ENCODE measurements around the gene HIVEP1. TPM values are rescaled to one million over a fixed set of nuclear protein-coding genes. Genes with fewer than 3 reads are reported as not detected.

Gene HIVEP1
- total RNA-seq (2014; rRNA removed; shearing (Covaris generic)): 7.5 and 8.3 TPM in 2 replicates
- polyA plus RNA-seq (2015; cell fraction: cytosol; rRNA removed): 8.3 and 8.7 TPM in 2 replicates
- polyA plus RNA-seq (2015; cell fraction: nucleus; rRNA removed): 13.1 and 14.5 TPM in 2 replicates

DNA sequence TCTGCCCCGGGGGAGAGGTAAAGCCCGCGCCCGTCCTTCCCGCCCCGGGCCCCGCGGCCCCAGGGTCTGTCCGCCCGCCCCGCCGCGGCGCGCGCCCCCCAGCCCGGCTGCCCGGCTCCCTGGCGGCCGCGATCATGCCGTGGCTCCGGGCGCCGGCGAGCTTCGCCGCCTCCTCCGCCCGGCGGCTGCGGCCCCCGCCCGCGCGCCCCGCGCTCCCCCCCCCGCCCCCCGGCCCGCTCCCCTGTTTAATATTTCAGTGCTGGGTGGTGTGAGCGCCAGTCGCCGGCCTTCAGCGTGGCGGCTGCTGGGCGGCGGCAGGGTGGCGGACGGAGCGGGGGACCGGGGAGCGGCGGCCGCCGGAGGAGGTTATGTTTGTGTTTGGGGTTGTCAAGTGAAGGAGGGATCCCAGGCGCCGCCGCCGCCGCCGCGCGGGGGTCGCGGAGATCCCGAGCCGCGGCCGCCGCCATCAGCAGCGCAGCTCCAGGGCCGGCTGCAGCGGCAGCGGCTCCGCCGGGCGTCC lies at the start of gene HIVEP1:
Gene HIVEP1, plus strand, starts transcription at position 275 of the 520 bp plus-strand sequence. CDS start 3,317 bp downstream, outside the sequence.
- no peak for DNase-seq (ENCODE audit: low read depth)

DNA sequence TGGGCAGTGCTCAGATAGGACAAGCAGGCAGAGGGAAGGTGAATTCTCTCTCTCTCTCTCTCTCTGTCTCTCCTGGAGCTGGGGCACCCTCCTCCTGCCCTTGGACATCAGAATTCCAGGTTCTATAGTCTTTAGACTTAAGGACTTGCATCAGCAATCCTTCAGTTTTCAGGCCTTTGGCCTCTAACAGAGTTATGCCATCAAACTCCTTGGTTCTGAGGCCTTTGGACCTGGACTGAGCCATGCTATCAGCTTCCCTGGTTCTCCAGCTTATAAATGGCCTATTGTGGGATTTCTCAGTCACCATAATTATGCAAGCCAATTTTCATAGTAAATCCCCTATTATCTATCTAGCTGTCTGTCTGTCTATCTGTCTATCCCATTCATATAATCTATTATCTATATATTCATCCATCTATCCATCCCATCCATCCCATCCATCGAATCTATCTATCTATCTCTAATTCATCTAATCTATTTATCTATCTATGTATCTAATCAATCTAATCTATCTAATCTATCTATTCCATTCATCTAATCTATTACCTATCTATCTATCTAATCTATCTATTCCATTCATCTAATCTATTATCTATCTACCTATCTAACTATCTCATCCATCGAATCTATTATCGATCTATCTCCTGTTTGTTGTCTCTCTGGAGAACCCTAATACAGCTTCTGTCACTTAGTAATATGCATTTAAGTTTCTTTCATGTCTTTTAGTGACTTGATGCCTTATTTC lies 48.2 kb upstream of the HIVEP1 start:
- no peak for DNase-seq (ENCODE audit: low read depth)

DNA sequence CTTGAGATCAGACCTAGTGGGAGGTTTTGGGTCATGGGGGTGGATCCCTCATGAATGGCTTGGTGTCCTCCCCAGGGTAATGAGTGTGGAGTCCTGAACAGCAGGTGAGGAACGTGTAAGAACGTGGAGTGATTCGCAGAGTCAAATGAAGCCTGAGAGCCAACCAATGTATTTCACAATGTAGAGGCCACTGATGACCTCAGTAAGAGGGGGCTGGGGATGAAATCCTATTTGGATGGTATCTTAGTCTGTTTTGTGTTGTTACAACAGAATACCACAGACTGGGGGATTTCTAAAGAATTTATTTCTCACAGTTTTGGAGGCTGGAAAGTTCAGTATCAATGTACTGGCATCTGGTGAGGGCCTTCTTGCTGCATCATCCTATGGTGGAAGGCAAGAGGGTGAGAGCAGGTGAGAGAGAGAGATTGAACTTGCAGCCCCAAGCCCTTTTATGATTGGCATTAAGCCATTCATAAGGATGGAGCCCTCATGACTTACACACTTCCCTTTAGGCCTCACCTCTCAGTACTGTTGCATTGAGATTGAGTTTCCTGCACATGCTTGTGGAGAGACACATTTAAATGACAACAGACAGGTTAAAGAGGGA lies 47.3 kb upstream of the HIVEP1 start:
- no peak for DNase-seq (ENCODE audit: low read depth)

DNA sequence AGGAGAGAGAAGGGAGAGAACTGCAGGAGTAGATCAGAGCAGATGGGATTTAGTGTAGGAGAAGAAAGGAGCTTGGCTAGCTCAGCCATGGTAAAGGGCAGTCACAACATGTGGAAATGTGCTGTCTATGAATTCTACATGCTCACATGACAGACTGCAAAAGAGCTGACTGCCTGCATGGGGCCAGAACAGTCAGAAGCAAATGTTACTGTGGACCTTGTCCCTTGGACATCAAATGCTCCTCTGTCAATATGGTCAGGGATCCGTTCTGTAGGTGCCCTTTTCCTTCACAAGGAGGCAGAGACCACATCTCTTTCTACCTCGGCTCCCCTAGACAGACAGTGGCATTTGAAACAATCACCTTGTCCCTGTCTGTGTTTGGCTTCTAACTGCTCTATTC lies 46.6 kb upstream of the HIVEP1 start:
- no peak for DNase-seq (ENCODE audit: low read depth)

DNA sequence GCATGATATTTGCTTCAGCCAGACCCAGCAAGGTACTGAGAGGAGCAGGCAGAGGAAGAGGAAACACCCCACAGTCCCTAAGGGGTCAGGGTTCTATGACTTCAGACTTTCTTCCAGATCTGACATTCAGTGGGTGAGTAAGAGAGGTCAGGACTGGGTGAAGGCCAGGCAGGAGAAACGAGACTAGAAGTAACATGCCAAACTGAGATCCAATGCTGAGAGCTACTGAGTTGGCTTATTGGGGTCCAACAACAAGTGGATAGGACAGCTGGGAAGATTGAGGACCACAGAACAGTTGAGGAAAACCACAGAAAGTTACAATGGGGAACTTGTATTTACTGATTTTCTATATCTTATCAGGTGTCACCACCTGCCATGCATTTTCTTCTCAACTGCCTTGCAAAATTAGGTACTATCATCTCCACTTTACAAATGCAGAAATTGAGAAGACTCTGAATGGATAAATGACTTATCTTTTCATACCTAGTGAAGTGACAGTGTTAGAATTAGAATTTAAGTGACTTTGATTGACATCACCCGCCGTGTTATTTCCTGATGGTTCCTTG lies 43.8 kb upstream of the HIVEP1 start:
- peak; percentile 3 for DNase-seq (ENCODE audit: low read depth)

DNA sequence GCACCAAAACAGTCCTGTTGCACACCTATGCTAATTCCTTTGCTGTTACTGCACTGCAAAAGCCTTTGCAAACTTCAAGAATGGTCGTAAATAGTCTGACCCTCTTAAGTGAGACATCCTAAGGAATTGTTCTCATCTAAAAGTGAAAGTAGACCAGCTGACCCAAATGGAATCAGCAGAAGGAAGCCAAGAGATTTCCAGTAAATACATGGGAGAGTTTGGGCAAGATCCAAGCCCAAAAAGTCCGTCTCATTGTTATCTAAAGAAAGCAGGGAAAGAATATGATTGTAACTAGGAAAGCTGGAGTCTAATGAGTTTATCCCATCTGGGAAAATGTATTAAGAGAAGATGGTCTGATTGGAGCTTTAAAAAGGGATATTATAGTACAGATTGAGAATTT lies 43.0 kb upstream of the HIVEP1 start:
- no peak for DNase-seq (ENCODE audit: low read depth)

DNA sequence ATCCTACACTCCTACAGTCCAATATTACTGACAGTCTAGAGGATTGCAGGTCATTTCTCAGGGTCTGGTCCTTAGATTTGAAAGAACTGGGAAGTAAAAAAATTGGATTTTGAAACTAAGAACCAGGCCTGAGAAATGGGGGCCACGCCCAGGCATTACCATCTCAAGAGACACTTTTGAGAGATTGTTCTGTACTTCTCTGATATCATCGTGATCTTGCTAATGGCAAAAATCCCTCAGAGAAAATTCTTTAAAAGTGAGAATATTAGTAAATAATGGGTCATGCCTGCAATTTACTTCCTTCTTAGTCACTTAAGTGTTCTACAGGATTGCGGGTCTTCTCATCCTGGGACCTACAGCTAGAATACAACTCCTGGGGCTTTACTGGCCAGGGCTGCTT lies 42.0 kb upstream of the HIVEP1 start:
- no peak for DNase-seq (ENCODE audit: low read depth)

DNA sequence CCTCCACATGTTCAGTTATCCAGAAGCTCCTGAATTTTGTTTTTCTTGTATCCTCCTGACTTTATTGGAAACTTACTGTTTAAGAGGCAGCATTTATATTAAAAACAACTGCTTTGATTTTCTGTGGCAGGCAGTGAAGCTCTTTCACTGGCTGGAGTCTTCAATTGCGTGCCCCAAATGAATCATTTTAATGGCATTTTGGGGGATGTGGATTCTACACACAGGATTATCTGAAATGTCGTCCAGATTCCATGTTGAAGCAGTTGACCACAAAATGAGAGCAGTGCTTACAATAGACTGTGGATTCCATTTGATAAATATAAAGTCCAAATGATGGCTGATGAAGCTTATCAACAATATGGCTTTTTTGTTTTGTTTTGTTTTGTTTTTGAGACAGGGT lies 41.0 kb upstream of the HIVEP1 start:
- peak; percentile 56 for DNase-seq (ENCODE audit: low read depth)

DNA sequence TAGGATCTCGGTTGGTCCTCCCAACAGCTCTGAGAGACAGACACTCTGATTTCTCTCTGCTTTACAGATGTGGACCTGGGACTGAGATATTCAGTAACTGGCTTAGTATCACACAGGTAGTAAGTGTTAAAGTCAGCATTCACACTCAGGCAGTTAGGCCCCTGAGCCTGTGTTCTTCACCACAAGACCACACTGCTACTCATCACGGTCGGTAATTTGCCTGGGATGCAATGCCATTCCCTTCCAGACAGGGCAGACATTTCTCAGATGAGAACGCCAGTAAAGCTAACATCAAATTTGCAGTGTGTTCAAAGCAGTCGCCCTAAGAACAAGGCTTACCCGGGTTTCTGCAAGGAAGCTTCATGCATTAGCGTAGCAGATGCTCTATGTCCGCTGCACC lies 39.8 kb upstream of the HIVEP1 start:
- DNase-seq (ENCODE audit: low read depth): no peak

DNA sequence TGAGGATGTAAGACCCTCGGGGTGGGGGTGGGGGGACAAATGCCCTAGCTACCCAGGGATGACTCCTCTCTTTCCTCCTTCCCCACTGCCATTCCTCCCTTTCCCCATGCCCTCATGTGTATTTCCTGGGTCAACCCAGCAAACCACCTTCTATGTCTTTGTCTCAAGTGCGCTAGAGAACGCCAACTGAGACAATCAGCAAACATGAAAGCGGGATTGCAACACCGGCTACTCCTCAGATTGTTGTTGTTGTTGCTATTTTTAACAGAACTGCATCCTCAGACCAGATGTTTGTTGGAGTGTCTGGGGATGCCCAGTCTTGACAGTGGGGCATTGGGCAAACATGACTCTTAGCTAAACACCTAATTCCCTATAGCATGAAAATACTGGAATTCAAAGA lies 39.3 kb upstream of the HIVEP1 start:
- DNase-seq (ENCODE audit: low read depth): no peak

DNA sequence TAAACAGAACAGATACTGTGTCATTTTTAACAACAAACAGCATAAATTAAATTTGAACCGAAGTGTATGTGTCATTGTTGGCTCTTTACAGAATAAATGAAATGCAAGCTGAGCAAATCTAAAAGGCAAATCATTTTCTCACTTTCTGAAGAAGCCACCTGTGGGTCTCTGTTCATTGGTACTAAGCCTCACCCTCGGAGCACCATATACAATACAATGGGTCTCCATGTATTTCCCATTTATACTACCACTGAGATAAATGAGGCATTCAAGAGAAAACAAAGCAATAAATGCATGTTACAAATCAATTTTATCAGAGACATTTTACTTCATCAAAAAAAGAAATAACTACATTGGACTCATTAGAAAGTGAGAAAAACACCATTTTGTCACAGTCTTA lies 38.9 kb upstream of the HIVEP1 start:
- DNase-seq (ENCODE audit: low read depth): no peak

DNA sequence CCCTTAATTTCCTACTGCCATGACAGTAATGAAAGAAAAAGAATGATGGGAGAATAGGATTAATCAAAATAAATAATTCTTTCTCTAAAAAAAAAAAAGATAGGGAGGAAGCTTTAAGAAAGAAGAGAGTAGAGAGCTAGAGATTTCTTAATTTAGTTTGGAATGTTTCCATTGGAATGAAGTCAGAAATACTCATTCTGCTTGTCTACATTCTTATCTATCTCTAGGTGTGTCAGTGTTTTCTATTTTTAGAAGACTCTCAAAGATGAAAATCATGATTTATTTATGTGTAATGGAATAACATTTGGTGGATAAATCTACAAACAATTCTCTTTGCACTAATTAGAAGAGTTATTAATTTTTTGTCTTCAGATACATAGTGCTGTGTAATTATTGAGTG lies 38.0 kb upstream of the HIVEP1 start:
- DNase-seq (ENCODE audit: low read depth): no peak

DNA sequence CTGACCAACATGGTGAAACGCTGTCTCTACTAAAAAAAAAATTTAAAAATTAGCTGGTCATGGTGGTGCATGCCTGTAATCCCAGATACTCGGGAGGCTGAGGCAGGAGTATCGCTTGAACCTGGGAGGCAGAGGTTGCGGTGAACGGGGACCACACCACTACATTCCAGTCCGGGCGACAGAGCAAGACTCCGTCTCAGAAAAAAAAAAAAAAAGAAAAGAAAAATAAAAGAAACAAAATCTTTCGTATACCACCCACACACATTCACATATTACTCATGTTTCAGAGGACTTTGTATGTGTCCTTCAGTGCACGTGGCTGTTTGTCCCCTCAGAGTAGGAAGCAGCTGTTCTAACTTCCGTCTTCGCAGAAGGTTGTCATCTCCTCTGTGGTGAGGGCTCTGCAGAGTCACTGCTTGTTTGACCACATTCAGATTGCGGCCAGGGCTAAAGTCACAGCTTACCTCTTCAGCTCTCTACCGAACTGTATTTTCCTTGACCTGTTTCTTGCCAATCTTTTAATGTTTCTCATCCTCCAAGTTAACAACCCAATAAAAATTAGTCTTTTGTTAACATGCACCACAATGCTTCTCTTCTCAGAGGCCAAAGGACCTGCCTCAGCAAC lies 36.6 kb upstream of the HIVEP1 start:
- DNase-seq (ENCODE audit: low read depth): no peak

DNA sequence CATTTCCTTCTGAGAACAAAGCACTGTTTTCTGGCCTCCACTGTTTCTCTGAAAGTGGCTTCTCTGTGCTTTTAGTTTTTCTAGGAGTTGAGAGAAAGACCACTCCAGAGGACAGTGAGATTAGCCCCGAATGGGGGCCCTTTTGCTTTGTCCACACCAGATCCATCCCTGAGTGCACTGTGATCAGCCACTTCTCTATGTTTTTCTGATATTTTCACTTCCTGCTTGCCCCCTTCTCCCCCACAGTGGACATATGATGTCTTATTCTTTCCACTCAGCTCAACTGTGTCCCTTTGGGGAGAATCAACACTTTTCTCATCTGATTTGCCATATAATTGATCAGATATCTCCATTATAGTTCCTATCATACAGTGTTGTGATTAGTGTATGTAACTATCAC lies 35.6 kb upstream of the HIVEP1 start:
- no peak for DNase-seq (ENCODE audit: low read depth)

DNA sequence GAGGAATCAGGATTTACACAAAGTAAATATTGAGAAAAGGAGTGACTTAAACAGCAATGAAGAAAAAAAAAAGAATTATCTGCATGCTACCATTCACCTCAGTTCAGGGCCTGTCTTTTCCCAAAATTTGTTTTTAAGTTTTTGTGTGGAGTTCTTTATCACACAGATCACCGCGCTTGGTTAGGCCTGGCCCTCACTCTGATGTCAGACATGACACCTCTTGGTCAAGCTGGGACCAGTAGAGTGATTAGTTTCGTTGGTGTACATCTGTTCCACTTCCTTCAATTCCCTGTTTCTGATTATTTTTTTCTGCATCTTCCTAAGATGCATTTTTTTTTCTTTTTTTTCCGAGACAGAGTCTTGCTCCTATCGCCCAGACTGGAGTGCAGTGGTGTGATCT lies 34.9 kb upstream of the HIVEP1 start:
- no peak for DNase-seq (ENCODE audit: low read depth)

DNA sequence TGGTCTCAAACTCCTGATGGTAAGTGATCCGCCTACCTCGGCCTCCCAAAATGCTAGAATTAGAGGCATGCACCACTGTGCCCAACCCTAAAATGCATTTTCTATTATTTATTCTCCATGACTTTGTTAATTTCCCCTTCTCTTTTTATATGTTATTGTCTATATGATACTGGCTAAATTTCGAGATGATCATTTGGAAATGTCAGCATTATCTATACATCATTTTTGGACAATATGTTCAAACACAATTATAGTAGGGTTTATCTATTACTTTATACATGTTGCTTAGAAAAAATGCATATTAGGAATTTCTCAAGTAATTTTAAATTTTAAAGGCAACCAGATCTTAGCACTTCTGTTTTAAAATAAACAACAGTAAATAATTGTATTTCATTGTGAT lies 34.4 kb upstream of the HIVEP1 start:
- no peak for DNase-seq (ENCODE audit: low read depth)

DNA sequence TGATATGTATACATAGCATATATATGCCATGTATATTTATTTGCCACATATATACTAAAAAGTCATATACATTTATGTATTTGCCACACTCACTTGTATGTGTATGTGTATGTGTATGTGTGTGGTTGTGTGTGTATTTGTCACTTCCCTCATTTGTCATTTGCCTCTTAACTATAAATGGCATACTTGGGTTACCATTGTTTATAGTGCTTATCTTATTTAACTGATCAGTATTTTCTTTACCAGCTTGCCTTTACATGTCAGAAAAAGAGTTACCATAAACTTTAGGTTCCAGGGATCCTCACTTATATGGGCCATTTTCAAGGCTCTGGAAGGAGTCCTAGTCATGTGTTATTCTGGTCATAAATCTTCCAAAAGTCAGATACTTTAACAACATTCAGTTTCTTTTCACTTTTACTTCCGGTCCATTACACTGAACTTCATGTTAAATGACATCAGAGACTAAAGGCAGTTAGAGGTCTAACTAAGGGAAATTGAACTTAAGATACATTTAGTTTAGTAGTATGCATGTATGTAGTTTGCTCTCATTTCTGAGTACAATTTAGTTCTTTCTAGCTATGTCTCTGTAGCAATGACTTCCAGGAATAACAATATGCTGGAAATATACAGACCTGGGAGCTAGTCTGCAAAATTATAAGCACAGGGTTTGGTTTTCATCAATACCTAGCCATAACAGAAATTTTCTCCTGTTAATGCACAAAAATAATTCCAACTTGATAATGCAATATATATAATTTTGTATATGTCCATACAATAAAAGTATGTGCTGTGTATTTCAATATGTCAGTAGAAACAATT lies 33.7 kb upstream of the HIVEP1 start:
- DNase-seq (ENCODE audit: low read depth): no peak

DNA sequence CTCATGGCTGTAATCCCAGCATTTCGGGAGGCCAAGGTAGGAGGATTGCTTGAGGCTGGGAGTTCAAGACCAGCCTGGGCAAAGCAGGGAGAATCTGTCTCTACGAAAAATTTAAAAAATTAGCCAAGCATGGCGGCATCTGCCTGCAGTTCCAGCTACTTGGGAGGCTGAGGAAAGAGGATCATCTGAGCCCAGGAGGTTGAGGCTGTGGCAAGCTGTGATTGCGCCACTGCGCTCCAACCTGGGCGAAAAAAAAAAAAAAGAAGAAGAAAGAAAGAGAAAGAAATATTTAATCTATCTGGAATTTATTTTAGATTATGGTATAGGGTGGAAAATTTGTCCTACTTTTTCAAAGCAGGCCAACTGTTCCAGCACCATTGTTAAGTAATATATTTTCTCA lies 32.2 kb upstream of the HIVEP1 start:
- DNase-seq (ENCODE audit: low read depth): no peak

DNA sequence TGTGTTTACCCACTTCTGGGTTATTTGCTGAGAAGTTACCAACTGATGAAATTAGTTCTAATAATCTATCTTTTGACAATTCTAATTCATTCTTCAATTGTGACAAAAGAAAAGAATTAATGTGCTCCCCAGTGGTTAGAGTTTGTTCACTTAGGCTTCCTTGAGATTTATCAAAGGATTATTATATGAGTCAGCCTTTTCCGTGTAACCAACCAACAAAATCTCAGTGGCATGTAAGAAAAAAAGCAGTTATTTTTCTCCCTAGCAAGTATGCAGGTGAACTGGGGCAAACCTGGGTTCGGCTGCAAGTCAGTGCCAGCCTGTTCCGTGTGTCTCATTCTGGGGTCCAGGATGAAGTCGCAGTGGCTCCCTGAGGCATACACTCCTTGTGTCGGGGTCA lies 28.8 kb upstream of the HIVEP1 start:
- DNase-seq (ENCODE audit: low read depth): no peak

DNA sequence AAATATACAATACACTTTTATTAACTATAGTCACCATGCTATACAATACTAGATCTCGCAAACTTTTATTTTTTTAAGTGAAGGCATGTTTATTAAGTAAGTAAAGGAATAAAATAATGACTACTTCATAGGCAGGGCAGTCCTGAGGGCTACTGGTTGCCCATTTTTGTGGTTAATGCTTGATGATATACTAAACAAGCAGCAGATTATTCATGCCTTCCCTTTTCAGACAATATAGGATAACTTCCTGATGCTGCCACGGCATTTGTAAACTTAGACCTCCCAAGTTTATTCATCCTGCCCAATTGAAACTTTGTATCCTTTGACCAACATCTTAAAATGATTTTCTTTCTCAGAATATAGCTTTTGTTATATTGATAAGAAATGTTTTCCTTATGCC lies 24.7 kb upstream of the HIVEP1 start:
- DNase-seq (ENCODE audit: low read depth): peak; percentile 4

DNA sequence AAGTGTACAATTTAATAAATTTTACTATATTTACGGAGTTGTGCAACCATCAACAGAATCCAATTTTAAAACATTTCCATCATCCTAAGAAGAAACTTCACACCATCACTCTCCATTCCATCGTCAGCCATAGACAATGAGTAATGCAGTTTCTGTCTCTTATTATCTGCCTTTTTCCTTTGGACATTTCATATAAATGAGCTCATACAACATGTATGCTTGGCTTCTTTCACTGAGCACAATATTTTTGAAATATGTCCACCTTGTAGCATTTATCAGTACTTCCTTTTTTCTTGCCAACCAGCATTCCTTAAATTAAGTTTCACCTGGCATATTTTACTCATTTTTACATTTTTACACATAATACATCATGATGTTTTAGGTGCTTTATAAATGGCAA lies 22.7 kb upstream of the HIVEP1 start:
- DNase-seq (ENCODE audit: low read depth): no peak
